CD4-positive, alpha-beta memory T cell (primary cell): ENCODE data around the gene EFHC1. TPM values are rescaled to one million over a fixed set of nuclear protein-coding genes. Genes with fewer than 3 reads are reported as not detected.

ENCODE experiments used
- CTCF ChIA-PET: fragments of 350-600 bp; sonication (Branson Sonifier 250); formaldehyde crosslinking; loops from one replicate; lab custom pipeline; 2021; ENCODE audit warnings: inconsistent platforms; ENCODE audit not compliant: partially characterized antibody; lab: Charles Lee
- POLR2A ChIA-PET: fragments of 350-600 bp; sonication (Branson Sonifier 250); formaldehyde crosslinking; loops from one replicate; lab custom pipeline; 2021; ENCODE audit not compliant: partially characterized antibody; lab: Charles Lee
- DNase-seq, 5 donors: peaks; one replicate each; pipeline versions ENCODE4 v3.0.0 to v3.0.0-alpha.2; 2020 to 2022; ENCODE audit warnings: mixed read lengths in 1 of 5
- H3K27ac ChIP-seq: one replicate; pipeline ENCODE4 v1.7.0; 2013; ENCODE audit warnings: low read depth, low read length
- H3K27me3 ChIP-seq: 2 replicates; pipeline ENCODE4 v1.7.0; 2013; ENCODE audit warnings: mild to moderate bottlenecking, low read length, moderate library complexity; ENCODE audit not compliant: insufficient read depth
- H3K36me3 ChIP-seq: 2 replicates; pipeline ENCODE4 v1.7.0; 2013; ENCODE audit warnings: mild to moderate bottlenecking, low read length, moderate library complexity; ENCODE audit not compliant: insufficient read depth
- H3K4me1 ChIP-seq: 2 replicates; pipeline ENCODE4 v1.7.0; 2013; ENCODE audit warnings: mild to moderate bottlenecking, low read length, moderate library complexity; ENCODE audit not compliant: insufficient read depth
- H3K4me3 ChIP-seq, 2 donors: one replicate each; pipeline ENCODE4 v1.7.0; 2013; ENCODE audit warnings: low read length in 2 of 2, mild to moderate bottlenecking in 1 of 2
- H3K9me3 ChIP-seq, 2 donors: one replicate each; pipeline ENCODE4 v1.7.0; 2013; ENCODE audit warnings: low read length in 2 of 2, control low read depth in 1 of 2; ENCODE audit not compliant: control insufficient read depth in 1 of 2
- H3K27ac Mint-ChIP-seq, 7 donors: one replicate each; pipeline ENCODE4 v1.8.0; 2020 to 2021; ENCODE audit warnings: mixed read lengths in 7 of 7, mild to moderate bottlenecking in 6 of 7, inconsistent platforms in 3 of 7, moderate library complexity in 3 of 7
- H3K27me3 Mint-ChIP-seq, 2 donors: one replicate each; pipeline ENCODE4 v1.8.0; 2020 to 2021; ENCODE audit warnings: mixed read lengths in 2 of 2
- H3K36me3 Mint-ChIP-seq, 2 donors: one replicate each; pipeline ENCODE4 v1.8.0; 2020 to 2021; ENCODE audit warnings: mixed read lengths in 2 of 2, inconsistent platforms in 1 of 2, mild to moderate bottlenecking in 1 of 2
- H3K4me1 Mint-ChIP-seq, 4 donors: one replicate each; pipeline ENCODE4 v1.8.0; 2020 to 2021; ENCODE audit warnings: mixed read lengths in 4 of 4, mild to moderate bottlenecking in 1 of 4
- H3K4me3 Mint-ChIP-seq, 8 donors: one replicate each; pipeline ENCODE4 v1.8.0; 2020 to 2021; ENCODE audit warnings: mixed read lengths in 8 of 8, mild to moderate bottlenecking in 7 of 8, moderate library complexity in 6 of 8, inconsistent platforms in 3 of 8
- H3K9me3 Mint-ChIP-seq, 8 donors: one replicate each; pipeline ENCODE4 v1.8.0; 2020 to 2021; ENCODE audit warnings: mixed read lengths in 8 of 8, mild to moderate bottlenecking in 5 of 8, inconsistent platforms in 3 of 8, moderate library complexity in 1 of 8
- intact Hi-C: fragments of 100-400 bp; cut with micrococcal nuclease; formaldehyde crosslinking; loops from one replicate; pipeline ENCODE4 v1.15.1; 2023
- polyA plus RNA-seq, 2 donors: library from polyadenylated mRNA; unstranded; fragments of 300-500 nt; fragmentation: Illumina TruSeq; gene quantifications; one replicate each; pipeline ENCODE4 v1.2.3, GENCODE V29; 2021
- total RNA-seq, 2 experiments: library from RNA; stranded (reverse); gene quantifications; one replicate each; pipeline ENCODE4 v1.2.3, GENCODE V29; 2021

Gene EFHC1
- 10 to 100 TPM in 1 of 2 experiments, 1 to 10 TPM in 1; 6.4 to 10.4 TPM for total RNA-seq
- 1 to 10 TPM; 1.5 to 1.8 TPM for polyA plus RNA-seq

GRCh38 chr6:52419809-52420667, at the start of gene EFHC1:
Gene EFHC1, plus strand, starts transcription at chr6:52420342. Its CDS starts 69 bp downstream, at chr6:52420411.
- no peaks in the 10 kb centered on the region for H3K36me3 ChIP-seq
- peak within 1 kb of the TSS; percentile 71 for H3K4me3 ChIP-seq
- H3K36me3 Mint-ChIP-seq, result peaks cover 0 to 4% of the 10 kb centered on the region in 2 donors
- H3K27me3 ChIP-seq, result no peaks in the 10 kb centered on the region
- H3K4me1 Mint-ChIP-seq, result peaks cover 12 to 21% (median 16%) of the 10 kb centered on the region in 4 donors
- CTCF ChIA-PET, result interaction anchor here (1.0 to 8.4 kb wide), 12 partner anchors 13 to 356 kb away, joined by 3 to 99 read pairs (median 6); partner anchors contain the start of genes MCM3 and PAQR8
- peaks cover 24% of the 10 kb centered on the region for H3K4me1 ChIP-seq
- no peaks in the 10 kb centered on the region for H3K27me3 Mint-ChIP-seq
- H3K9me3 ChIP-seq, result no peaks in the 10 kb centered on the region
- intact Hi-C loops, result loop anchor here (1.0 to 10.0 kb wide), 7 partner anchors 20 to 1125 kb away; partner anchors contain the start of genes GCLC and MCM3
- peak within 1 kb of the TSS; percentile 59 for H3K27ac ChIP-seq
- POLR2A ChIA-PET, result interaction anchor here (0.7 to 4.4 kb wide), 14 partner anchors 12 to 575 kb away, joined by 3 to 37 read pairs (median 5); partner anchors contain the start of genes GSTA4, MCM3, PAQR8 and TRAM2
- peaks cover 0 to 3% (median 0%) of the 10 kb centered on the region in 8 donors for H3K9me3 Mint-ChIP-seq
- peak within 1 kb of the TSS in 3 of 7 donors; percentile 69 to 94 (median 85) for H3K27ac Mint-ChIP-seq
- H3K4me3 Mint-ChIP-seq, result no peak within 1 kb of the TSS
- peak; percentile 97 to 98 (median 97) for DNase-seq

- Mint-ChIP-seq H3K4me1 (peaks cover 58 to 91% (median 75%) of the 10 kb centered on the region in 4 donors), H3K27me3 (no peaks in the 10 kb centered on the region), H3K9me3 (peaks cover 0 to 10% (median 3%) of the 10 kb centered on the region in 8 donors), H3K4me3 (no peak overlapping the region), H3K36me3 (peaks cover 49 to 66% of the 10 kb centered on the region in 2 donors), H3K27ac (peak overlapping the region in 5 of 7 donors; percentile 22 to 78 (median 48))
- Histone ChIP-seq H3K9me3 (peaks cover 0 to 4% of the 10 kb centered on the region in 2 donors), H3K4me1 (peaks cover 77% of the 10 kb centered on the region), H3K36me3 (peaks cover 14% of the 10 kb centered on the region), H3K27ac (no peak overlapping the region), H3K27me3 (no peaks in the 10 kb centered on the region), H3K4me3 (no peak overlapping the region)
- no peak for DNase-seq
- CTCF ChIA-PET, result interaction anchor here (0.6 to 4.1 kb wide), 6 partner anchors 8 to 280 kb away, joined by 3 to 22 read pairs (median 5); partner anchors contain the start of genes MCM3 and PAQR8
- intact Hi-C loops, result no loop called here
- POLR2A ChIA-PET, result interaction anchor here (0.8 to 4.2 kb wide), 5 partner anchors 9 to 50 kb away, joined by 3 to 16 read pairs (median 4); partner anchors contain the start of gene PAQR8
Measured at GRCh38 chr6:52371656-52372191, 48.4 kb upstream of the EFHC1 start.

GRCh38 chr6:52373151-52373690, 46.9 kb upstream of the EFHC1 start:
- peaks cover 38 to 56% of the 10 kb centered on the region in 2 donors for H3K36me3 Mint-ChIP-seq
- CTCF ChIA-PET, result interaction anchor here (1.0 to 4.1 kb wide), 5 partner anchors 10 to 28 kb away, joined by 3 to 22 read pairs (median 4); partner anchors contain the start of gene PAQR8
- Histone ChIP-seq H3K4me3 (no peak overlapping the region), H3K27me3 (no peaks in the 10 kb centered on the region), H3K9me3 (peaks cover 0 to 4% of the 10 kb centered on the region in 2 donors), H3K4me1 (peaks cover 77% of the 10 kb centered on the region), H3K36me3 (peaks cover under 1% of the 10 kb centered on the region), H3K27ac (no peak overlapping the region)
- no peaks in the 10 kb centered on the region for H3K27me3 Mint-ChIP-seq
- H3K9me3 Mint-ChIP-seq, result peaks cover 0 to 10% (median 3%) of the 10 kb centered on the region in 8 donors
- H3K4me3 Mint-ChIP-seq, result peak overlapping the region in 1 of 8 donors; percentile 8
- DNase-seq, result no peak
- H3K4me1 Mint-ChIP-seq, result peaks cover 61 to 91% (median 76%) of the 10 kb centered on the region in 4 donors
- intact Hi-C loops, result no loop called here
- peak overlapping the region in 5 of 7 donors; percentile 54 to 88 (median 68) for H3K27ac Mint-ChIP-seq
- POLR2A ChIA-PET, result interaction anchor here (4.2 to 6.1 kb wide), 2 partner anchors 10 to 17 kb away, joined by 14 to 43 read pairs; partner anchors contain the start of gene PAQR8

- Mint-ChIP-seq H3K4me3 (peak overlapping the region in 2 of 8 donors; percentile 21 to 57), H3K4me1 (peaks cover 60 to 88% (median 75%) of the 10 kb centered on the region in 4 donors), H3K27me3 (no peaks in the 10 kb centered on the region), H3K9me3 (peaks cover 0 to 10% (median 3%) of the 10 kb centered on the region in 8 donors), H3K27ac (peak overlapping the region in 6 of 7 donors; percentile 24 to 89 (median 72)), H3K36me3 (peaks cover 36 to 51% of the 10 kb centered on the region in 2 donors)
- no peak for DNase-seq
- ChIA-PET CTCF (interaction anchor here (1.3 to 4.7 kb wide), 3 partner anchors 11 to 26 kb away, joined by 4 to 26 read pairs (median 15); partner anchors contain the start of gene PAQR8), POLR2A (interaction anchor here (5.1 to 6.1 kb wide), 2 partner anchors 11 to 14 kb away, joined by 43 to 51 read pairs; partner anchors contain the start of gene PAQR8)
- no peaks in the 10 kb centered on the region for H3K27me3 ChIP-seq
- no peak overlapping the region for H3K4me3 ChIP-seq
- H3K36me3 ChIP-seq, result no peaks in the 10 kb centered on the region
- peaks cover 0 to 4% of the 10 kb centered on the region in 2 donors for H3K9me3 ChIP-seq
- peaks cover 71% of the 10 kb centered on the region for H3K4me1 ChIP-seq
- no peak overlapping the region for H3K27ac ChIP-seq
- intact Hi-C loops, result no loop called here
Measured at GRCh38 chr6:52374247-52374646, 45.9 kb upstream of the EFHC1 start.

- Mint-ChIP-seq H3K4me1 (peaks cover 60 to 85% (median 73%) of the 10 kb centered on the region in 4 donors), H3K27me3 (no peaks in the 10 kb centered on the region), H3K27ac (peak overlapping the region; percentile 49 to 89 (median 78)), H3K36me3 (peaks cover 40 to 44% of the 10 kb centered on the region in 2 donors), H3K9me3 (peaks cover 0 to 10% (median 3%) of the 10 kb centered on the region in 8 donors), H3K4me3 (peak overlapping the region in 7 of 8 donors; percentile 7 to 78 (median 57))
- peak overlapping the region; percentile 19 for H3K27ac ChIP-seq
- ChIA-PET POLR2A (interaction anchor here (1.1 to 6.1 kb wide), 6 partner anchors 10 to 91 kb away, joined by 3 to 51 read pairs (median 10); partner anchors contain the start of genes MCM3 and PAQR8), CTCF (interaction anchor here (0.6 to 4.7 kb wide), 10 partner anchors 9 to 90 kb away, joined by 3 to 26 read pairs (median 5); partner anchors contain the start of gene PAQR8)
- no peaks in the 10 kb centered on the region for H3K27me3 ChIP-seq
- DNase-seq, result peak in 1 of 5 donors; percentile 58
- peaks cover 0 to 4% of the 10 kb centered on the region in 2 donors for H3K9me3 ChIP-seq
- no peak overlapping the region for H3K4me3 ChIP-seq
- peaks cover 68% of the 10 kb centered on the region for H3K4me1 ChIP-seq
- intact Hi-C loops, result loop anchor here (2.0 kb wide), 1 partner anchor 13 kb away; the partner anchor contains the start of gene PAQR8
- H3K36me3 ChIP-seq, result no peaks in the 10 kb centered on the region
Measured at GRCh38 chr6:52375780-52376556, 44.2 kb upstream of the EFHC1 start.
